GM12872 (cell line): ENCODE measurements around the gene MAN2B1.

ENCODE experiments used
- TF ChIP-seq, protein P1 (sequence below): IDR thresholded peaks from 3 replicates; pipeline ENCODE4 v1.5.1; 2011; ENCODE audit warnings: low read depth, mild to moderate bottlenecking, low read length, moderate library complexity; ENCODE audit not compliant: insufficient read depth

MAN2B1 gene

DNA sequence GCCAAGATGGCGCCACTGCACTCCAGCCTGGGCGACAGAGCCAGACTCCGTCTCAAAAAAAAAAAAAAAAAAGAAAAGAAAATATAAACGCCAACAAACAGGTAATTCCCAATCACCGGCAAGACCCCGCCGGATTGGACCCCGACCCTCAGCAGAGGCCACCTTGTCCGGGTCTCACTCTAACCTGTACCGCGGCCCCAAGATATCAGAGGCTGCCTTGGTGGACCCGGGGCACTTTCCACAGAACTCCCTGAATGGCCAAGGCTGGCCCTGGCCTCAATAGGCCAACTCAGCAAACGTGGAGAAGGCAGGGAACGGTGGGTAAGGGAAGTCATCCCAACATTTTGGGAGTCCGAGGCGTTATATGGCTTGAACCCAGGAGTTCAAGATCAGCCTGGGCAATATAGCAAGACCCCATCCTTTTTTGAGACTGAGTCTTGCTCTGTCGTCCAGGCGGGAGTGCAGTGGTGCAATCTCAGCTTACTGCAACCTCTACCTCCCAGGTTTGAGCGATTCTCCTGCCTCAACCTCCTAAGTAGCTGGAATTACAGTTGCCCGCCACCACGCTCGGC is 27.8 kb downstream of the MAN2B1 start:
- TF ChIP-seq, protein P1, sequence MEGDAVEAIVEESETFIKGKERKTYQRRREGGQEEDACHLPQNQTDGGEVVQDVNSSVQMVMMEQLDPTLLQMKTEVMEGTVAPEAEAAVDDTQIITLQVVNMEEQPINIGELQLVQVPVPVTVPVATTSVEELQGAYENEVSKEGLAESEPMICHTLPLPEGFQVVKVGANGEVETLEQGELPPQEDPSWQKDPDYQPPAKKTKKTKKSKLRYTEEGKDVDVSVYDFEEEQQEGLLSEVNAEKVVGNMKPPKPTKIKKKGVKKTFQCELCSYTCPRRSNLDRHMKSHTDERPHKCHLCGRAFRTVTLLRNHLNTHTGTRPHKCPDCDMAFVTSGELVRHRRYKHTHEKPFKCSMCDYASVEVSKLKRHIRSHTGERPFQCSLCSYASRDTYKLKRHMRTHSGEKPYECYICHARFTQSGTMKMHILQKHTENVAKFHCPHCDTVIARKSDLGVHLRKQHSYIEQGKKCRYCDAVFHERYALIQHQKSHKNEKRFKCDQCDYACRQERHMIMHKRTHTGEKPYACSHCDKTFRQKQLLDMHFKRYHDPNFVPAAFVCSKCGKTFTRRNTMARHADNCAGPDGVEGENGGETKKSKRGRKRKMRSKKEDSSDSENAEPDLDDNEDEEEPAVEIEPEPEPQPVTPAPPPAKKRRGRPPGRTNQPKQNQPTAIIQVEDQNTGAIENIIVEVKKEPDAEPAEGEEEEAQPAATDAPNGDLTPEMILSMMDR: no peak

DNA sequence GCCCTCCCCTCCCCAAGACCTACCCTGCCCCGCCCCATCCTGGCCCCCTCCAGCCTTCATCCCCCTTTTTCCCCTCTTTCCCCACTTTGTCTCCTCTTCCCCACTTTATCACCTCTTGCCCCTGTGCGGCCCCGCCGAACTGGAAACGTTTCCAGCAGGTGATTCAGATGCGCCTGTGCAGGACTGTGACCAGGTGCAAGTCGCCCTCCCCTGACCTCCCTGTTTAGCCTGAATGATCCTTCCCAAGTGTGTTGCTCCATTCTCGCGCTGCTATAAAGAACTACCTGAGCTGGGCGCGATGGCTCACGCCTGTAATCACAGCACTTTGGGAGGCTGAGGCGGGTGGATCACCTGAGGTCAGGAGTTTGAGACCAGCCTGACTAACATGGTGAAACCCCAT is 29.9 kb downstream of the MAN2B1 start:
- TF ChIP-seq, protein P1: no peak

DNA sequence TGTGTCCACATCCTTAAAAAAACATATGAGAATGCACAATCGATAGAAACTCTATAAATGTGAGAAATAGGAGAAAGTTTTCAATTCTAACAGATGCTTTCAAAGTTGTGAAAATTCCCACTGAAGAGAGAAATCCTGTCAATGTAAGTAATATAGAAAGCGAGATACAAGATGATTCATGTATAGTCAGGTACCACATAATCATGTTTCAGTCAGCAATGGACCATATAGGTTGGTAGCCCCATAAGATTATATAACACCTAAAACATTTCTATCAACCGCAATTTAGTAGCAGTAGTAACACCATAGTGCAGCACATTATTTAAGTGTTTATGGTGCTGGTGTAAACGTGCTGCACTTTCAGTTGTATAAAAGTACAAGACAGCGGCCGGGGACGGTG is 37.3 kb downstream of the MAN2B1 start:
- TF ChIP-seq, protein P1: no peak

DNA sequence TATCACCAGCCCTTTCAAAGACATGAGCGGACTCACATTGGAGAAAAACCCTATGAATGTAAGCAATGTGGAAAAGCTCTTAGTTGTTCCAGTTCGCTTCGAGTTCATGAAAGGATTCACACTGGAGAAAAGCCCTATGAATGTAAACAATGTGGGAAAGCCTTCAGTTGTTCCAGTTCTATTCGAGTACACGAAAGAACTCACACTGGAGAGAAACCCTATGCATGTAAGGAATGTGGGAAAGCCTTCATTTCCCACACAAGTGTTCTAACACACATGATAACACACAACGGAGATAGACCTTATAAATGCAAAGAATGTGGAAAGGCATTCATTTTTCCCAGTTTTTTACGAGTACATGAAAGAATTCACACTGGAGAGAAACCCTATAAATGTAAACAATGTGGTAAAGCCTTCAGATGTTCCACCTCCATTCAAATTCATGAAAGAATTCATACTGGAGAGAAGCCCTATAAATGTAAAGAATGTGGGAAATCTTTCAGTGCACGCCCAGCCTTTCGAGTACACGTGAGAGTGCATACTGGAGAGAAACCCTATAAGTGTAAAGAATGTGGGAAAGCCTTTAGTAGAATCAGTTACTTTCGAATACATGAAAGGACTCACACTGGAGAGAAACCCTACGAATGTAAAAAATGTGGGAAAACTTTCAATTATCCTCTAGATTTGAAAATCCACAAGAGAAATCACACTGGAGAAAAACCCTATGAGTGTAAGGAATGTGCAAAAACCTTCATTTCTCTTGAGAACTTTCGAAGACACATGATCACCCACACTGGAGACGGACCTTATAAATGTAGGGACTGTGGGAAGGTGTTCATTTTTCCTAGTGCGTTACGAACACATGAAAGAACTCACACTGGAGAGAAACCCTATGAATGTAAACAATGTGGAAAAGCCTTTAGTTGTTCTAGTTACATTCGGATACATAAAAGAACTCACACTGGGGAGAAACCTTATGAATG is 38.2 kb downstream of the MAN2B1 start:
- TF ChIP-seq, protein P1: no peak

DNA sequence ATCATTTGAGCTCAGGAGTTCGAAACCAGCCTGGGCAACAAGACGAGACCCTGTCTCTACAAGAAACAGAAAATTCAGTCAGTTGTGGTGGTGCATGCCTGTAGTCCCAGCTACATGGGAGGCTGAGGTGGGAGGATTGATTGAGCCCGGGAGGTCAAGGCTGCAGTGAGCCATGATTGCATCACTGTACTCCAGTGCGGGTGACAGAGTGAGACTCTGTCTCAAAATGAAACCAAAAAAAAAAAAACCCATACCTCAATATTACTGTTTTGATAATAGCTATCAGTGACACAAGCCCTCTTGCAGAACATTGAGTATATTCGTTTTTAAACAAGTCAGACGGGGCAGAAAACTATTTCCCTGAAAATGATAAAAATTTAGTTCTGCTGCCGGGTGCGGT is 39.6 kb downstream of the MAN2B1 start:
- TF ChIP-seq, protein P1: no peak

DNA sequence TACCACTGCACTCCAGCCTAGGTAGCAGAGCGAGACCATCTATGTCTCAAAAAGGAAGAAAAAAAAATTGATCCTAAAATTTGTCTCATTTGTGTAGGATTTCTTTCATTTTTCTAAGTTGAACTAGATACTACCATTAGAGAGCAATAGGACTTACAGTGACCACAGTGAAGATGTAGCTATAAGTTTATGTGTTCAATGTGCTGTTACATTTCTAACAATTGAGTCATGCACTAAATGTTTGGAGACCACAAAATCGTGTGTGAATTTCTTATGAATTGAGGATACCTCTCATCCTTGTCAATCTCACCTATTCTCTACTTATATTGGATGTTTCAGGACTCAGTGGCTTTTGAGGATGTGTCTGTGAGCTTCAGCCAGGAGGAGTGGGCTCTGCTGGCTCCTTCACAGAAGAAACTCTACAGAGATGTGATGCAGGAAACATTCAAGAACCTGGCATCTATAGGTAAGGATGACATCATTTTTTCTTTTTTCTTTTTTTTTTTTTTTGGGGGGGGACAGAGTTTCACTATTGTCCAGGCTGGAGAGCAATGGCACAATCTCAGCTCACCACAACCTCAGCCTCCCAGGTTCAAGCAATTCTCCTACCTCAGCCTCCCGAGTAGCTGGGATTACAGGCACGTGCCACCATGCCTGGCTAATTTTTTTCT is 43.0 kb downstream of the MAN2B1 start:
- TF ChIP-seq, protein P1: no peak

DNA sequence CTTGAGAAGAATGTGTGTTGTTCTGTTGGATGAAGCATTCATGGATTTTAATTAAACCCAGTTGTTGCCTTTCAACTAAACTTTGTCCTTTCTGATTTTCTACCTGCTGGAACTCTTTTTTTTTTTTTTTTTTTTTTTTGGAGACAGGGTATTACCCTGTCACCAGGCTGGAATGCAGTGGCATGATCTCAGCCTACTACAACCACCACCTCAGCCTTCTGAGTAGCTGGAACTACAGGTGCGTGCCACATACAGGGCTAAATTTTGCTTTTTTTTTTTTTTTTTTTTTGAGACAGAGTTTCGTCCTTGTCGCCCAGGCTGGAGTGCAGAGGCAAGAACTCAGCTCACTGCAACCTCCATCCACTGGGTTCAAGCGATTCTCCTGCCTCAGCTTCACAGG is 48.9 kb downstream of the MAN2B1 start:
- TF ChIP-seq, protein P1: no peak
